Measurements from ENCODE around the gene HOMER2.
A peak's percentile ranks its signal among the peaks of the same experiment; 100 is the strongest.

The HOMER2 gene

DNA sequence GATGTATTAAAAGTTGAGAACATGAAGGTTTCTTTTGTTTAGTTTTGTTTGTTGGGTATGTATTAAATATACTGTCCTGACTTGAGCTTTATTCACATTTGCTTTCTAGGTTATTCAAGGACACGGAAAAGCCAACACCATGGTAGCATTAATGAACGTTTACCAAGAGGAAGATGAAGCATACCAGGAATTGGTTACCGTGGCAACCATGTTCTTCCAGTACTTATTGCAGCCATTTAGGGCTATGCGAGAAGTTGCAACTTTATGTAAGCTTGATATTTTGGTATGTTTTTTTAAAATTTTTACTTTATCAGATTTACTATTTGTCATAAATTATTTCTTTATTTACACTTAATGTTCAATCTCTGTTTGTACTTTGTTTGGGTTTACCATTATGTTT, 139.5 kb downstream of the HOMER2 start:
- no peak overlapping the region for H2AFZ ChIP-seq (ENCODE audit: low read depth, low read length)
- no peak overlapping the region for H3K9ac ChIP-seq (ENCODE audit: low read depth, low read length)
- H3K4me1 ChIP-seq (ENCODE audit: insufficient read depth, low read length): peaks cover 26% of the 10 kb centered on the region
- H3K4me2 ChIP-seq (ENCODE audit: insufficient read depth, low read length): no peak overlapping the region
- no peaks in the 10 kb centered on the region for H3K9me3 ChIP-seq (ENCODE audit: insufficient read depth, low read length, severe bottlenecking)
- no peaks in the 10 kb centered on the region for H3K27me3 ChIP-seq (ENCODE audit: insufficient read depth, low read length, poor library complexity)
- no peak overlapping the region for H3K4me3 ChIP-seq (ENCODE audit: low read depth in 1 of 2, low read length in 2 of 2)
- H3K36me3 ChIP-seq (ENCODE audit: insufficient read depth, low read length): peaks cover 49% of the 10 kb centered on the region
- H4K20me1 ChIP-seq (ENCODE audit: insufficient read depth, low read length): peaks cover 15% of the 10 kb centered on the region; the same call in 1 of the 2 replicates
- TF ChIP-seq EZH2 (IDR thresholded peaks at IDR 0.05; ENCODE audit: borderline replicate concordance, low read depth, low read length, severe bottlenecking): no peak
- TF ChIP-seq, protein P1, sequence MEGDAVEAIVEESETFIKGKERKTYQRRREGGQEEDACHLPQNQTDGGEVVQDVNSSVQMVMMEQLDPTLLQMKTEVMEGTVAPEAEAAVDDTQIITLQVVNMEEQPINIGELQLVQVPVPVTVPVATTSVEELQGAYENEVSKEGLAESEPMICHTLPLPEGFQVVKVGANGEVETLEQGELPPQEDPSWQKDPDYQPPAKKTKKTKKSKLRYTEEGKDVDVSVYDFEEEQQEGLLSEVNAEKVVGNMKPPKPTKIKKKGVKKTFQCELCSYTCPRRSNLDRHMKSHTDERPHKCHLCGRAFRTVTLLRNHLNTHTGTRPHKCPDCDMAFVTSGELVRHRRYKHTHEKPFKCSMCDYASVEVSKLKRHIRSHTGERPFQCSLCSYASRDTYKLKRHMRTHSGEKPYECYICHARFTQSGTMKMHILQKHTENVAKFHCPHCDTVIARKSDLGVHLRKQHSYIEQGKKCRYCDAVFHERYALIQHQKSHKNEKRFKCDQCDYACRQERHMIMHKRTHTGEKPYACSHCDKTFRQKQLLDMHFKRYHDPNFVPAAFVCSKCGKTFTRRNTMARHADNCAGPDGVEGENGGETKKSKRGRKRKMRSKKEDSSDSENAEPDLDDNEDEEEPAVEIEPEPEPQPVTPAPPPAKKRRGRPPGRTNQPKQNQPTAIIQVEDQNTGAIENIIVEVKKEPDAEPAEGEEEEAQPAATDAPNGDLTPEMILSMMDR (IDR thresholded peaks at IDR 0.05; ENCODE audit: borderline replicate concordance, extremely low read depth, low read length, poor library complexity, severe bottlenecking): no peak
- peaks cover 56% of the 10 kb centered on the region for H3K79me2 ChIP-seq (ENCODE audit: insufficient read depth, low read length)
- no peak overlapping the region for H3K27ac ChIP-seq (ENCODE audit: low read length)
- no peak for DNase-seq
- ATAC-seq (ENCODE audit: insufficient read depth, low read depth): no peak

DNA sequence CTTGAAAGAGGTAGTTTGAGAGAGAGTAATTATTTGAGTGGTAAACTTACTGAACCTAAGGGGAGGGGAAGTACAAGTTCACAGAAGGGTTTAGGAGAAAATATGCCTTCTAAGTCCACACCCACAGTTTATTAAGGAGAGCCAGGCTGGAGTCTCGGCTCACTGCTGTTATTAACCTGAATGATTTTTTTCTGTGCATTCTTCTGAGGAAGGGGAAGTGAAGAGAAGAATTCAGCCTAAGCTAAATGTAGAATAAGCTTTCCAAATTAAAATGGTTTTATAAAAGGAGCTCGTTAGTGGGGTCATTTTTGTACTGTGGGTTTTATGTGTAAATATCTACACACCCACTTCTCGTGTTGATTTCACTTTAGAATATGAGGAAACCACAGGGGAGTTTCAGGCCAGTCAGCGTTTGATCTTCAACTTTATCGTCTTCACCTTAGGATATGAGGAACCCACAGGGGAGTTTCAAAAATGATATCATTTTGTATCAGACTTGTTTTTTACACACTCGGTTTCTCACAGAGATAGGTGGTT, 141.6 kb downstream of the HOMER2 start:
- H3K27ac ChIP-seq (ENCODE audit: low read length): peak overlapping the region; percentile 90
- peaks cover 30% of the 10 kb centered on the region for H3K36me3 ChIP-seq (ENCODE audit: insufficient read depth, low read length)
- no peaks in the 10 kb centered on the region for H3K27me3 ChIP-seq (ENCODE audit: insufficient read depth, low read length, poor library complexity)
- 0 out of 2 replicates have a peak overlapping the region, but pooled peaks have one; percentile 14 for H2AFZ ChIP-seq (ENCODE audit: low read depth, low read length)
- peak; percentile 22 for DNase-seq
- peaks cover 55% of the 10 kb centered on the region for H3K79me2 ChIP-seq (ENCODE audit: insufficient read depth, low read length)
- peak overlapping the region; percentile 95 for H3K4me3 ChIP-seq (ENCODE audit: low read depth in 1 of 2, low read length in 2 of 2)
- no peak for ATAC-seq (ENCODE audit: insufficient read depth, low read depth)
- H3K4me2 ChIP-seq (ENCODE audit: insufficient read depth, low read length): peak overlapping the region; percentile 66
- TF ChIP-seq, protein P1 (IDR thresholded peaks at IDR 0.05; ENCODE audit: borderline replicate concordance, extremely low read depth, low read length, poor library complexity, severe bottlenecking): no peak
- no peak for TF ChIP-seq EZH2 (IDR thresholded peaks at IDR 0.05; ENCODE audit: borderline replicate concordance, low read depth, low read length, severe bottlenecking)
- H3K9me3 ChIP-seq (ENCODE audit: insufficient read depth, low read length, severe bottlenecking): no peaks in the 10 kb centered on the region
- peaks cover 26% of the 10 kb centered on the region for H3K4me1 ChIP-seq (ENCODE audit: insufficient read depth, low read length)
- peak overlapping the region; percentile 95 for H3K9ac ChIP-seq (ENCODE audit: low read depth, low read length)
- H4K20me1 ChIP-seq (ENCODE audit: insufficient read depth, low read length): peaks cover 15% of the 10 kb centered on the region; the same call in 1 of the 2 replicates

DNA sequence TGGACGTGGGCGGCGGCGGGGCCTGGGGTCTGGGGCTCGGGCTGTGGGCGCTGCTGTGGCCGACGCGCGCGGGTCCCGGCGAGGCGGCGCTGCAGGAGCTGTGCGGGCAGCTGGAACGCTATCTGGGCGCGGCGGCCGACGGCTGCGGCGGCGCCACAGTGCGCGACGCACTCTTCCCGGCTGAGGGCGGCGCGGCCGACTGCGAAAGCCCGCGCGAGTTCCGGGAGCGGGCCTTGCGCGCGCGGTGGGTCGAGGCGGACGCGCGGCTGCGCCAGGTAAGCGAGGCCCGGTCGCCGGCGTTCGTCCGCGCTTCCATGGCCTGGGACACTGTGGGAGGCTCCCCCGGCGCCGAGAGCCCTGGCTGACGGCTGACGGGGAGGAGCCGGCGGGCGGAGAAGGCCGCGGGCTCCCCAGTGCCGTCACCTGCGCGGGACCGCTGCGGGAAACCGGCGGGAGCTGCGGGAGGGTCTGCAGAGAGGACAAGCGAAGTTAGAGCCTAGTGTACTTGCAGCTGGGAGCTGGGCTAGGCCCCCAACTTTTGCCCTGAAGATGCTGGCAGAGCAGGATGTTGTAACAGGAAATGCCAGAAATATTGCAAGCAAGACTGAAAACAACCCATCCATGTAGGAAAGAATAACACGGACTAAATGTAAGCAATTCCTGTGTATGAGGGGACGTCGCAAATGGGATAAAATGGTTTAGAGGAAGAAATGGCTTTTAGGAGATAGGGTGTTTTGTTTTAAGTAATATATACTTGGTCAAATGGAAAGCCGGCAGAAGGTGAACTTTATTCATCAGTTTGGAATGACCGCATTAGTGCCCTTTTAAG, 142.2 kb downstream of the HOMER2 start:
- ATAC-seq (ENCODE audit: insufficient read depth, low read depth) (peak; percentile 27), DNase-seq (peak; percentile 37)
- peaks cover 26% of the 10 kb centered on the region for H3K4me1 ChIP-seq (ENCODE audit: insufficient read depth, low read length)
- peak overlapping the region; percentile 88 for H2AFZ ChIP-seq (ENCODE audit: low read depth, low read length)
- peaks cover 15% of the 10 kb centered on the region; the same call in 1 of the 2 replicates for H4K20me1 ChIP-seq (ENCODE audit: insufficient read depth, low read length)
- peak overlapping the region; percentile 95 for H3K4me3 ChIP-seq (ENCODE audit: low read depth in 1 of 2, low read length in 2 of 2)
- TF ChIP-seq EZH2 (IDR thresholded peaks at IDR 0.05; ENCODE audit: borderline replicate concordance, low read depth, low read length, severe bottlenecking): no peak
- TF ChIP-seq, protein P1 (IDR thresholded peaks at IDR 0.05; ENCODE audit: borderline replicate concordance, extremely low read depth, low read length, poor library complexity, severe bottlenecking): no peak
- H3K36me3 ChIP-seq (ENCODE audit: insufficient read depth, low read length): peaks cover 24% of the 10 kb centered on the region
- peak overlapping the region; percentile 66 for H3K4me2 ChIP-seq (ENCODE audit: insufficient read depth, low read length)
- no peaks in the 10 kb centered on the region for H3K27me3 ChIP-seq (ENCODE audit: insufficient read depth, low read length, poor library complexity)
- H3K79me2 ChIP-seq (ENCODE audit: insufficient read depth, low read length): peaks cover 48% of the 10 kb centered on the region
- H3K9ac ChIP-seq (ENCODE audit: low read depth, low read length): peak overlapping the region; percentile 95
- H3K9me3 ChIP-seq (ENCODE audit: insufficient read depth, low read length, severe bottlenecking): no peaks in the 10 kb centered on the region
- H3K27ac ChIP-seq (ENCODE audit: low read length): peak overlapping the region; percentile 90

All from DND-41 (cell line).